Stimulated activated CD4-positive, alpha-beta T cell treated with anti-CD3 and anti-CD28 coated beads, TNF-alpha, amount 100 ng/mL, for 4 hours (primary cell): ENCODE results near the gene ORM1.
"Not testable (repeated sequence)": the region's sequence is repeated elsewhere in the genome, so short reads cannot be mapped to it uniquely, and the experiment has no call there.

Experiments
- DNase-seq, 3 experiments: peaks; one replicate each; pipeline ENCODE4 v3.0.0-alpha.2; 2020; ENCODE audit warnings: low read depth in 3 of 3

ORM1 gene

GRCh38 chr9:114304416-114305188, 18.3 kb upstream of the ORM1 start:
- DNase-seq = no peak

- no peak for DNase-seq
Measured at GRCh38 chr9:114307899-114308267, 15.0 kb upstream of the ORM1 start.

GRCh38 chr9:114308361-114308950, 14.4 kb upstream of the ORM1 start:
- no peak for DNase-seq

GRCh38 chr9:114309096-114309495, 13.8 kb upstream of the ORM1 start:
- DNase-seq = no peak

GRCh38 chr9:114310471-114311450, 12.1 kb upstream of the ORM1 start:
- DNase-seq = no peak

GRCh38 chr9:114311571-114312512, 11.1 kb upstream of the ORM1 start:
- DNase-seq = no peak

GRCh38 chr9:114312513-114312875, 10.4 kb upstream of the ORM1 start:
- DNase-seq = no peak

- DNase-seq = no peak
Measured at GRCh38 chr9:114313186-114313585, 9.7 kb upstream of the ORM1 start.

GRCh38 chr9:114314256-114314867, 8.5 kb upstream of the ORM1 start:
- no peak for DNase-seq

- no peak for DNase-seq
Measured at GRCh38 chr9:114314881-114315722, 7.8 kb upstream of the ORM1 start.

- DNase-seq = no peak
Measured at GRCh38 chr9:114315723-114316363, 7.1 kb upstream of the ORM1 start.

- no peak for DNase-seq
Measured at GRCh38 chr9:114316605-114317230, 6.2 kb upstream of the ORM1 start.

- no peak for DNase-seq
Measured at GRCh38 chr9:114317665-114318357, 5.1 kb upstream of the ORM1 start.

- no peak for DNase-seq
Measured at GRCh38 chr9:114318416-114318815, 4.5 kb upstream of the ORM1 start.

GRCh38 chr9:114319147-114319546, 3.8 kb upstream of the ORM1 start:
- no peak for DNase-seq

- not testable (repeated sequence) for DNase-seq
Measured at GRCh38 chr9:114320710-114321109, 2.2 kb upstream of the ORM1 start.

- DNase-seq = no peak
Measured at GRCh38 chr9:114321759-114322158, 1.1 kb upstream of the ORM1 start.

GRCh38 chr9:114322160-114322818, 609 bp upstream of the ORM1 start:
- DNase-seq = not testable (repeated sequence)
